Progenitor cell of endocrine pancreas (in vitro differentiated cells): ENCODE measurements around the gene PDE7B. TPM values are rescaled to one million over a fixed set of nuclear protein-coding genes. Genes with fewer than 3 reads are reported as not detected.

Experiments
- DNase-seq: peaks from one replicate; pipeline ENCODE4 v3.0.0; 2021; ENCODE audit warnings: low spot score; ENCODE audit not compliant: unreplicated experiment
- H3K27ac Mint-ChIP-seq: 2 replicates; pipeline ENCODE4 v1.8.0; 2021; ENCODE audit warnings: mild to moderate bottlenecking, moderate library complexity, mixed read lengths
- H3K27me3 Mint-ChIP-seq: 2 replicates; pipeline ENCODE4 v1.8.0; 2021; ENCODE audit warnings: mixed read lengths
- H3K36me3 Mint-ChIP-seq: 2 replicates; pipeline ENCODE4 v1.8.0; 2022; ENCODE audit warnings: mixed read lengths; ENCODE audit not compliant: insufficient read depth
- H3K4me1 Mint-ChIP-seq: 2 replicates; pipeline ENCODE4 v1.8.0; 2021; ENCODE audit warnings: low read depth, mixed read lengths
- H3K4me3 Mint-ChIP-seq: 2 replicates; pipeline ENCODE4 v1.8.0; 2021; ENCODE audit warnings: low read depth, mild to moderate bottlenecking, moderate library complexity, mixed read lengths
- H3K9me3 Mint-ChIP-seq: 2 replicates; pipeline ENCODE4 v1.8.0; 2021; ENCODE audit warnings: low read depth, mixed read lengths
- CTCF ChIP-seq: fragments of 200-600 bp; sonication (generic); IDR thresholded peaks from one replicate; pipeline ENCODE4 v1.5.0; 2021; ENCODE audit warnings: antibody characterized with exemption, mild to moderate bottlenecking; ENCODE audit not compliant: unreplicated experiment
- total RNA-seq: library from RNA; stranded (reverse); gene quantifications from 2 replicates; pipeline ENCODE4 v1.2.1, GENCODE V29; 2021

Gene PDE7B
- total RNA-seq, 1 donor from 2014 or later, result 0.07 TPM

GRCh38 chr6:135983093-135983492 lies 131.6 kb downstream of the PDE7B start:
- TF ChIP-seq CTCF, result no peak
- Mint-ChIP-seq H3K27ac (no peak overlapping the region), H3K36me3 (no peaks in the 10 kb centered on the region), H3K27me3 (no peaks in the 10 kb centered on the region), H3K4me1 (peaks cover 1% of the 10 kb centered on the region), H3K9me3 (no peaks in the 10 kb centered on the region), H3K4me3 (no peak overlapping the region)
- DNase-seq, result no peak

- Mint-ChIP-seq H3K27ac (no peak overlapping the region), H3K4me1 (peaks cover 1% of the 10 kb centered on the region), H3K4me3 (no peak overlapping the region), H3K27me3 (no peaks in the 10 kb centered on the region), H3K36me3 (no peaks in the 10 kb centered on the region), H3K9me3 (no peaks in the 10 kb centered on the region)
- no peak for DNase-seq
- no peak for TF ChIP-seq CTCF
These were observed 132.3 kb downstream of the PDE7B start for GRCh38 chr6:135983718-135984343.

GRCh38 chr6:135985471-135985870 lies 134.0 kb downstream of the PDE7B start:
- DNase-seq, result no peak
- Mint-ChIP-seq H3K4me3 (no peak overlapping the region), H3K36me3 (no peaks in the 10 kb centered on the region), H3K4me1 (peaks cover 1% of the 10 kb centered on the region), H3K27me3 (no peaks in the 10 kb centered on the region), H3K9me3 (no peaks in the 10 kb centered on the region), H3K27ac (no peak overlapping the region)
- TF ChIP-seq CTCF, result no peak

- H3K27me3 Mint-ChIP-seq, result no peaks in the 10 kb centered on the region
- no peak for TF ChIP-seq CTCF
- H3K27ac Mint-ChIP-seq, result no peak overlapping the region
- H3K4me1 Mint-ChIP-seq, result peaks cover 1% of the 10 kb centered on the region
- H3K36me3 Mint-ChIP-seq, result no peaks in the 10 kb centered on the region
- no peaks in the 10 kb centered on the region for H3K9me3 Mint-ChIP-seq
- no peak overlapping the region for H3K4me3 Mint-ChIP-seq
- DNase-seq, result no peak
These were observed 135.7 kb downstream of the PDE7B start for GRCh38 chr6:135987226-135987625.

GRCh38 chr6:135990439-135990838 lies 138.9 kb downstream of the PDE7B start:
- H3K4me1 Mint-ChIP-seq, result no peaks in the 10 kb centered on the region
- no peaks in the 10 kb centered on the region for H3K27me3 Mint-ChIP-seq
- no peak for TF ChIP-seq CTCF
- no peaks in the 10 kb centered on the region for H3K36me3 Mint-ChIP-seq
- no peaks in the 10 kb centered on the region for H3K9me3 Mint-ChIP-seq
- no peak overlapping the region for H3K4me3 Mint-ChIP-seq
- DNase-seq, result no peak
- H3K27ac Mint-ChIP-seq, result no peak overlapping the region
